ENCODE measurements around the gene ITGBL1. TPM values are rescaled to one million over a fixed set of nuclear protein-coding genes. Genes with fewer than 3 reads are reported as not detected.

Gene ITGBL1
- total and polyA plus RNA-seq, 2 of the 8 experiments (the other 6 are each of a cell fraction or from before 2014, with no cell fraction given) = not detected

GRCh38 chr13:101408992-101409656, 43.4 kb upstream of the ITGBL1 start:
- CTCF ChIA-PET (ENCODE audit: partially characterized antibody) = interaction anchor here (0.8 kb wide), 1 partner anchor 8 kb away, joined by 3 read pairs; no protein-coding TSS in a partner anchor
- no peaks in the 10 kb centered on the region for H3K79me2 ChIP-seq (ENCODE audit: control insufficient read depth in 1 of 2, insufficient read depth in 2 of 2, low read length in 2 of 2)
- no peaks in the 10 kb centered on the region for H4K20me1 ChIP-seq (replicated peaks in 1 of 2; ENCODE audit: control insufficient read depth in 1 of 2, insufficient read depth in 2 of 2, low read length in 2 of 2)
- no peak overlapping the region for H3K14ac ChIP-seq (ENCODE audit: insufficient read length)
- no peak overlapping the region for H3K18ac ChIP-seq (ENCODE audit: extremely low read depth, low read length)
- H2BK20ac ChIP-seq (ENCODE audit: low read length) = no peak overlapping the region
- no peak overlapping the region for H3K4me2 ChIP-seq (ENCODE audit: insufficient read depth in 1 of 2, low read depth in 2 of 2, low read length in 2 of 2)
- peaks cover 0 to 5% (median 1%) of the 10 kb centered on the region in 4 experiments; a peak in 2 of 7 replicates for H3K4me1 ChIP-seq (replicated peaks in 1 of 4; ENCODE audit: control insufficient read depth in 3 of 4, insufficient read depth in 4 of 4, low read length in 3 of 4)
- DNase-seq (ENCODE audit: low read depth in 1 of 2, low spot score in 2 of 2) (no peak), FAIRE-seq (no peak)
- H3K79me1 ChIP-seq (ENCODE audit: low read depth, low read length) = no peaks in the 10 kb centered on the region
- no peak overlapping the region for H3K4ac ChIP-seq (replicated peaks; ENCODE audit: insufficient read length, low read depth, low read length)
- no peak overlapping the region for H2AK5ac ChIP-seq (ENCODE audit: low read depth, low read length)
- no peaks in the 10 kb centered on the region for H3K36me3 ChIP-seq (ENCODE audit: control insufficient read depth in 2 of 4, insufficient read depth in 4 of 4, low read length in 3 of 4)
- no peak overlapping the region for H3K4me3 ChIP-seq (ENCODE audit: extremely low read depth in 1 of 4, insufficient read depth in 2 of 4, low read depth in 3 of 4, low read length in 4 of 4)
- POLR2A ChIA-PET (ENCODE audit: partially characterized antibody) = no interaction called here
- no peak overlapping the region for H2BK15ac ChIP-seq (ENCODE audit: low read length)
- no peaks in the 10 kb centered on the region for H3K23me2 ChIP-seq (ENCODE audit: low read depth, low read length)
- H4K8ac ChIP-seq (ENCODE audit: extremely low read depth, insufficient read depth, low read length) = no peak overlapping the region
- no peak overlapping the region for H4K5ac ChIP-seq (ENCODE audit: insufficient read length, low read depth, low read length)
- no peak overlapping the region for H4K91ac ChIP-seq (replicated peaks; ENCODE audit: insufficient read length, low read length)
- H3K9ac ChIP-seq (replicated peaks in 1 of 4; ENCODE audit: extremely low read depth in 1 of 4, low read depth in 3 of 4, low read length in 3 of 4) = no peak overlapping the region
- H3K23ac ChIP-seq (ENCODE audit: insufficient read length) = no peak overlapping the region
- no peak overlapping the region for H2BK12ac ChIP-seq (ENCODE audit: low read depth, low read length)
- 84% methylated on average over 6 of the region's 6 CpGs; no CpG with 5 or more reads in 1 of the 2 experiments for WGBS, 2 experiments (ENCODE audit: extremely low coverage in 1 of 2, insufficient coverage in 1 of 2, insufficient read length in 1 of 2, insufficient replicate concordance in 2 of 2, low coverage in 1 of 2, low lambda C conversion rate in 2 of 2, missing lambda C conversion rate in 1 of 2)
- no peak overlapping the region for H3K56ac ChIP-seq (replicated peaks; ENCODE audit: insufficient read length, low read depth, low read length)
- no peak for TF ChIP-seq NANOG (IDR thresholded peaks at IDR 0.05; ENCODE audit: insufficient read depth, low read depth, low read length, poor library complexity, severe bottlenecking)
- TF ChIP-seq PHF8 (conservative IDR thresholded peaks at IDR 0.05; ENCODE audit: low read depth, low read length) = no peak
- no peak for TF ChIP-seq ZNF274 (IDR thresholded peaks at IDR 0.05; ENCODE audit: borderline replicate concordance, extremely low read depth, low read length)
- TF ChIP-seq SIX5 (IDR thresholded peaks at IDR 0.05; ENCODE audit: low read depth, low read length) = no peak
- H3K27ac ChIP-seq (ENCODE audit: low read depth, low read length) = no peak overlapping the region
- no peaks in the 10 kb centered on the region for H3K9me3 ChIP-seq (ENCODE audit: insufficient read depth in 2 of 2, low read depth in 1 of 2, low read length in 1 of 2)
- no peak overlapping the region for H2AFZ ChIP-seq (ENCODE audit: low read length)
- no peak overlapping the region for H2BK5ac ChIP-seq (ENCODE audit: low read depth, low read length)
- H2BK120ac ChIP-seq (replicated peaks; ENCODE audit: low read depth, low read length) = no peak overlapping the region
- no peaks in the 10 kb centered on the region for H3K27me3 ChIP-seq (replicated peaks in 1 of 4; ENCODE audit: control insufficient read depth in 3 of 4, extremely low read depth in 1 of 4, insufficient read depth in 3 of 4, low read length in 3 of 4)
